Astrocyte (in vitro differentiated cells and primary cell): ENCODE measurements around the gene PAX8. TPM values are rescaled to one million over a fixed set of nuclear protein-coding genes. Genes with fewer than 3 reads are reported as not detected.
A peak's percentile ranks its signal among the peaks of the same experiment; 100 is the strongest.

ENCODE experiments used
- DNase-seq: peaks from one replicate; pipeline ENCODE4 v3.0.0-alpha.2; 2010; ENCODE audit warnings: low read depth
- FAIRE-seq: peaks from 2 replicates; lab custom pipeline; 2011; peaks lifted over from hg19 to GRCh38; lab: Jason Lieb, UNC
- H2AFZ ChIP-seq: 2 replicates; pipeline ENCODE4 v1.6.0; 2012; ENCODE audit warnings: low read depth, low read length, inconsistent platforms
- H3K27ac ChIP-seq: 2 replicates; pipeline ENCODE4 v1.5.1; 2011; ENCODE audit warnings: low read depth, low read length, inconsistent platforms
- H3K27me3 ChIP-seq: 2 replicates; pipeline ENCODE4 v1.6.0; 2011; ENCODE audit warnings: low read length, inconsistent platforms; ENCODE audit not compliant: insufficient read depth
- H3K36me3 ChIP-seq: 2 replicates; pipeline ENCODE4 v1.5.1; 2011; ENCODE audit warnings: low read length, inconsistent platforms; ENCODE audit not compliant: insufficient read depth
- H3K4me1 ChIP-seq: 2 replicates; pipeline ENCODE4 v1.5.1; 2011; ENCODE audit warnings: low read length, inconsistent platforms; ENCODE audit not compliant: insufficient read depth
- H3K4me2 ChIP-seq: 2 replicates; pipeline ENCODE4 v1.6.0; 2012; ENCODE audit warnings: low read length, inconsistent platforms
- H3K4me3 ChIP-seq: 2 replicates; pipeline ENCODE4 v1.5.1; 2011; ENCODE audit warnings: low read depth, mild to moderate bottlenecking, low read length, inconsistent platforms; ENCODE audit not compliant: insufficient read depth
- H3K79me2 ChIP-seq: 2 replicates; pipeline ENCODE4 v1.6.0; 2012; ENCODE audit warnings: mild to moderate bottlenecking, low read length, inconsistent platforms; ENCODE audit not compliant: insufficient read depth
- H3K9ac ChIP-seq: 2 replicates; pipeline ENCODE4 v1.6.0; 2012; ENCODE audit warnings: mild to moderate bottlenecking, low read length, inconsistent platforms
- H3K9me3 ChIP-seq: 2 replicates; pipeline ENCODE4 v1.5.1; 2012; ENCODE audit warnings: low read depth, mild to moderate bottlenecking, low read length, inconsistent platforms; ENCODE audit not compliant: insufficient read depth
- H4K20me1 ChIP-seq: 2 replicates; pipeline ENCODE4 v1.6.0; 2012; ENCODE audit warnings: low read length, inconsistent platforms; ENCODE audit not compliant: insufficient read depth
- H3K27ac Mint-ChIP-seq: one replicate; pipeline ENCODE4 v1.8.0; 2021; ENCODE audit warnings: mild to moderate bottlenecking, mixed read lengths; ENCODE audit not compliant: unreplicated experiment
- H3K27me3 Mint-ChIP-seq: one replicate; pipeline ENCODE4 v1.8.0; 2021; ENCODE audit warnings: low read depth, mixed read lengths; ENCODE audit not compliant: unreplicated experiment
- H3K36me3 Mint-ChIP-seq: one replicate; pipeline ENCODE4 v1.8.0; 2021; ENCODE audit warnings: low read depth, mixed read lengths; ENCODE audit not compliant: unreplicated experiment
- H3K4me1 Mint-ChIP-seq: one replicate; pipeline ENCODE4 v1.8.0; 2021; ENCODE audit warnings: low read depth, mixed read lengths; ENCODE audit not compliant: unreplicated experiment
- H3K4me3 Mint-ChIP-seq: one replicate; pipeline ENCODE4 v1.8.0; 2021; ENCODE audit warnings: mild to moderate bottlenecking, moderate library complexity, mixed read lengths; ENCODE audit not compliant: unreplicated experiment
- H3K9me3 Mint-ChIP-seq: one replicate; pipeline ENCODE4 v1.8.0; 2021; ENCODE audit warnings: mild to moderate bottlenecking, mixed read lengths; ENCODE audit not compliant: unreplicated experiment
- EZH2 ChIP-seq: IDR thresholded peaks from 2 replicates; pipeline ENCODE4 v1.6.1; 2012; ENCODE audit warnings: mild to moderate bottlenecking, low read length, inconsistent platforms; ENCODE audit not compliant: insufficient read depth
- total RNA-seq: library from RNA; stranded (reverse); gene quantifications from 2 replicates; pipeline ENCODE4 v1.2.1, GENCODE V29; 2021
- TF ChIP-seq, protein P1 (sequence below): IDR thresholded peaks from 2 replicates; pipeline ENCODE4 v1.5.1; 2011; ENCODE audit warnings: low read depth, mild to moderate bottlenecking, inconsistent platforms, low read length, moderate library complexity; ENCODE audit not compliant: insufficient read depth

Gene PAX8
- total RNA-seq, 1 donor from 2014 or later: 0.48 TPM

DNA sequence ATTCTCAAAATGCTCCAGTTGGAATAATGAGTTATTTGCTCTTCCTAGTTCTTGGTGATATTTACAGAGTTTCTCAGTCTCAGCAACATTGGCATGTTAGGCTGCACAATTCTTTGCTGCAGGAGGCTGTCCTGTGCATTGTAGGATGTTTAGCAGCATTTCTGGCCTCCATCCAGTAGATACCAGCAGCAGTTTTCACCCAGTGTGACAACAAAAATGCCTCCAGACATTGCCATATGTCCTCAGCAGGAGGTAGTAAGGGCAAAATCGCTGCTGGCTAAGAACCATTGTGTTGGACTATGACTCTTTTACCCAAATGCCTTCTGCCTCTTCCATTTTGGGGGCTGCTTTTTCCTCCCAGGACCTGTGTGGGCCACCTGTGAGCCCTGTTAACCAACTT is 50.4 kb downstream of the PAX8 start:
- H3K36me3 ChIP-seq: no peaks in the 10 kb centered on the region
- no peaks in the 10 kb centered on the region for H3K9me3 Mint-ChIP-seq
- H3K4me3 Mint-ChIP-seq: no peak overlapping the region
- DNase-seq (no peak), FAIRE-seq (no peak)
- H3K4me3 ChIP-seq: no peak overlapping the region
- no peak for TF ChIP-seq EZH2
- TF ChIP-seq, protein P1, sequence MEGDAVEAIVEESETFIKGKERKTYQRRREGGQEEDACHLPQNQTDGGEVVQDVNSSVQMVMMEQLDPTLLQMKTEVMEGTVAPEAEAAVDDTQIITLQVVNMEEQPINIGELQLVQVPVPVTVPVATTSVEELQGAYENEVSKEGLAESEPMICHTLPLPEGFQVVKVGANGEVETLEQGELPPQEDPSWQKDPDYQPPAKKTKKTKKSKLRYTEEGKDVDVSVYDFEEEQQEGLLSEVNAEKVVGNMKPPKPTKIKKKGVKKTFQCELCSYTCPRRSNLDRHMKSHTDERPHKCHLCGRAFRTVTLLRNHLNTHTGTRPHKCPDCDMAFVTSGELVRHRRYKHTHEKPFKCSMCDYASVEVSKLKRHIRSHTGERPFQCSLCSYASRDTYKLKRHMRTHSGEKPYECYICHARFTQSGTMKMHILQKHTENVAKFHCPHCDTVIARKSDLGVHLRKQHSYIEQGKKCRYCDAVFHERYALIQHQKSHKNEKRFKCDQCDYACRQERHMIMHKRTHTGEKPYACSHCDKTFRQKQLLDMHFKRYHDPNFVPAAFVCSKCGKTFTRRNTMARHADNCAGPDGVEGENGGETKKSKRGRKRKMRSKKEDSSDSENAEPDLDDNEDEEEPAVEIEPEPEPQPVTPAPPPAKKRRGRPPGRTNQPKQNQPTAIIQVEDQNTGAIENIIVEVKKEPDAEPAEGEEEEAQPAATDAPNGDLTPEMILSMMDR: no peak
- H3K27me3 Mint-ChIP-seq: peaks cover 7% of the 10 kb centered on the region
- peaks cover 14% of the 10 kb centered on the region for H3K4me1 Mint-ChIP-seq
- H3K27me3 ChIP-seq: no peaks in the 10 kb centered on the region
- H3K27ac ChIP-seq: no peak overlapping the region
- H4K20me1 ChIP-seq: no peaks in the 10 kb centered on the region
- no peaks in the 10 kb centered on the region for H3K9me3 ChIP-seq
- no peak overlapping the region for H3K27ac Mint-ChIP-seq
- H2AFZ ChIP-seq: no peak overlapping the region
- no peaks in the 10 kb centered on the region for H3K79me2 ChIP-seq
- no peaks in the 10 kb centered on the region for H3K36me3 Mint-ChIP-seq
- H3K9ac ChIP-seq: no peak overlapping the region
- H3K4me2 ChIP-seq: no peak overlapping the region
- peaks cover 12% of the 10 kb centered on the region for H3K4me1 ChIP-seq

DNA sequence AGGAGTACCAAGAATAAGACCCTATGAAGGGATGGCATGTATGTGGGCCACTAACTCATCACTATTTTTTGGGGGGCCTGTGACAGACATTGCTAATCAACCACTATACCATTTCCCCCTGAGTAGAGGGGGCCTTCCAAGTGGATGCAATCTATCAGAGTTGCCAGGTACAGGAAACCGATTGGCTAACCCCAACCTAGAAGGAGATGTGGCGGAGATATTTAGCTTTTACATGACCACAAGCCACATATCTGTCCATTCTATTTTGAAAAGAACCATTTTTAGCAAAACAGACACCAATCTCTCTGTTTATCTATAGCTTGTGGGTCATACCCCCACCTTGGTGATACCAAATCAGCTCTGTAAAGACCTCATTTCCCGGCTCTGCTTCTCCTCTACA is 51.0 kb downstream of the PAX8 start:
- Histone ChIP-seq H3K36me3 (no peaks in the 10 kb centered on the region), H3K79me2 (no peaks in the 10 kb centered on the region), H2AFZ (no peak overlapping the region), H3K4me2 (no peak overlapping the region), H3K4me3 (no peak overlapping the region), H3K27ac (no peak overlapping the region), H3K9me3 (no peaks in the 10 kb centered on the region), H3K9ac (no peak overlapping the region), H3K4me1 (peaks cover 12% of the 10 kb centered on the region), H4K20me1 (no peaks in the 10 kb centered on the region), H3K27me3 (no peaks in the 10 kb centered on the region)
- Mint-ChIP-seq H3K36me3 (no peaks in the 10 kb centered on the region), H3K9me3 (no peaks in the 10 kb centered on the region), H3K27ac (no peak overlapping the region), H3K4me1 (peaks cover 14% of the 10 kb centered on the region), H3K27me3 (peaks cover 7% of the 10 kb centered on the region), H3K4me3 (no peak overlapping the region)
- no peak for FAIRE-seq
- no peak for DNase-seq
- TF ChIP-seq EZH2: no peak
- TF ChIP-seq, protein P1: no peak

DNA sequence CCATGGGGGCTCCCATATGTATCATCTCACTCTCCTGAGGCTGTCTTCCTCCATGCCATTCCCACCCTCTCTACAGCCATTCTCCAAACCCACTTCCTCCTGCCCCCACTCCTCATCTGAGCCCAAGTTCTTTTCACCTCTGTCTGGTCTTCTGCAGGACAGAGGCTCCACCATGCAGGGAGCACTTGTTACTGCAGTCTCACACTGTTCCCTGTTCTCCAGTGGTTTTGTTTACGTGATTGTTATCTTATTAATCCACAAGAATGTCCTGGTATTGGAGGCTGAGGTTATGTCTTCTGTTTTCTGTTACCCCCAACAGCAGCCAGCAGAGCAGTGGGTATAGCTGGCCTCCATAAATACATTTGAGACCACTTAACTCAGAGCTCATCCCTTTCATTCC is 51.4 kb downstream of the PAX8 start:
- Histone ChIP-seq H3K4me3 (no peak overlapping the region), H3K4me1 (peaks cover 12% of the 10 kb centered on the region), H3K79me2 (no peaks in the 10 kb centered on the region), H3K27me3 (no peaks in the 10 kb centered on the region), H3K36me3 (no peaks in the 10 kb centered on the region), H4K20me1 (no peaks in the 10 kb centered on the region), H3K9me3 (no peaks in the 10 kb centered on the region), H3K9ac (no peak overlapping the region), H2AFZ (no peak overlapping the region), H3K27ac (no peak overlapping the region), H3K4me2 (no peak overlapping the region)
- Mint-ChIP-seq H3K36me3 (no peaks in the 10 kb centered on the region), H3K9me3 (no peaks in the 10 kb centered on the region), H3K4me3 (no peak overlapping the region), H3K27me3 (peaks cover 7% of the 10 kb centered on the region), H3K4me1 (peaks cover 14% of the 10 kb centered on the region), H3K27ac (peak overlapping the region; percentile 35)
- FAIRE-seq (no peak), DNase-seq (no peak)
- no peak for TF ChIP-seq EZH2
- TF ChIP-seq, protein P1: no peak
